Nephron (organoid): Measurements from ENCODE around the gene KRT82.

ENCODE experiments used
- H3K27ac Mint-ChIP-seq, 3 experiments: 2 replicates each; pipeline ENCODE4 v1.8.0; 2020; ENCODE audit warnings: mixed read lengths in 3 of 3, mild to moderate bottlenecking in 2 of 3, moderate library complexity in 1 of 3
- H3K27me3 Mint-ChIP-seq: 2 replicates; pipeline ENCODE4 v1.8.0; 2021; ENCODE audit warnings: low read depth, mild to moderate bottlenecking, moderate library complexity, mixed read lengths
- H3K36me3 Mint-ChIP-seq: 2 replicates; pipeline ENCODE4 v1.8.0; 2020; ENCODE audit warnings: low read depth, mixed read lengths
- H3K4me1 Mint-ChIP-seq: 2 replicates; pipeline ENCODE4 v1.8.0; 2020; ENCODE audit warnings: mixed read lengths
- H3K4me3 Mint-ChIP-seq, 3 experiments: 2 replicates each; pipeline ENCODE4 v1.8.0; 2020; ENCODE audit warnings: mild to moderate bottlenecking in 3 of 3, mixed read lengths in 3 of 3, moderate library complexity in 2 of 3
- H3K9me3 Mint-ChIP-seq: 2 replicates; pipeline ENCODE4 v1.8.0; 2020; ENCODE audit warnings: mixed read lengths
- CTCF ChIP-seq, 3 experiments: fragments of 200-600 bp; sonication (generic); IDR thresholded peaks; one replicate each; pipeline ENCODE4 v1.5.0; 2021; ENCODE audit warnings: antibody characterized with exemption in 3 of 3; ENCODE audit not compliant: unreplicated experiment in 3 of 3

The KRT82 gene

GRCh38 chr12:52369809-52370208, 36.3 kb downstream of the KRT82 start:
- H3K4me3 Mint-ChIP-seq: no peak overlapping the region

DNA sequence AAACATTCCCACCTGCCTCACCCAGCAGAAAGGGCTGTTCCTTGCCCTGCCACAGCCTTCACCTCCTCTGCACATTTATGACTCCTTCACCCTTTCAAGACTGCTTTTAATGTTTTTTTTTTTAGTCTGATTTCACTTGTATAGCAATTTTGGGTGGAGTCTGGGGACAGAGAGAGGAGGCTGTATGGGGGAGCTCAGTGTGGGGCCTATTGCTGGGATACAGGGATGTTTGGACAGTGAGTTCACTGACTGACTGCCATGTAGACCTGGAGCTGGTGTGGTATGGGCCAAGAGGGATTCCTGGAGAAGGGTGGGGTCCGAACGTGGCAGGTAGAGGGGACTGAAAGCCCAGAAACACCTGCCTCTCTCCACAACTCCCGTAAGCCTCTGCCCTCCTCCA, 36.9 kb downstream of the KRT82 start:
- Mint-ChIP-seq H3K4me3 (no peak overlapping the region), H3K27me3 (peaks cover 31% of the 10 kb centered on the region), H3K4me1 (peaks cover 34% of the 10 kb centered on the region), H3K36me3 (no peaks in the 10 kb centered on the region), H3K27ac (no peak overlapping the region), H3K9me3 (peaks cover 4% of the 10 kb centered on the region)
- TF ChIP-seq CTCF (IDR thresholded peaks at IDR 0.05; ENCODE audit: unreplicated experiment in 3 of 3): no peak

More at GRCh38 chr12:52369809-52370208, 36.3 kb downstream of the KRT82 start:
- H3K9me3 Mint-ChIP-seq: peaks cover 4% of the 10 kb centered on the region
- peaks cover 34% of the 10 kb centered on the region for H3K4me1 Mint-ChIP-seq
- H3K27me3 Mint-ChIP-seq: peaks cover 26% of the 10 kb centered on the region
- H3K27ac Mint-ChIP-seq: no peak overlapping the region
- TF ChIP-seq CTCF (IDR thresholded peaks at IDR 0.05; ENCODE audit: unreplicated experiment in 3 of 3): no peak
- no peaks in the 10 kb centered on the region for H3K36me3 Mint-ChIP-seq

DNA sequence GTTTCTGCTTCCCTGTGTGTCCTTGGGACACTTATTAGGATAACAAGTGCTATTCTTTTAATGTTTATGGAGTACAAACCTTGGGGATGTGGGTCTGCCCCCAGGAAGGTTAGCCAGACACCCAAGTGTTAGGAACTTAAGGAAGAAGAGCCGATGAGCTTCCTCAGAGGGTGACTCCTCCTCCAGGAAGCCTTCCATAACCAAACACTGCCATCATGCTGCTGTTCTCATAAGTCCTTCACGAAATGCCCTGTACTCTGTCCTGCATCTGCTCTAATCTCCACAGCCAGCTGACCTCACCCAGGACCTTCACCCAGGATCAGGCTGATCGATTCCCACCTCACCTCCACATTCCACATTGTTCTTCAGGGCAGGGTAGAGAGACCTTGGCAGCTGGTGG, 37.6 kb downstream of the KRT82 start:
- Mint-ChIP-seq H3K27me3 (peaks cover 32% of the 10 kb centered on the region), H3K9me3 (peaks cover 4% of the 10 kb centered on the region), H3K4me1 (peaks cover 34% of the 10 kb centered on the region), H3K27ac (no peak overlapping the region), H3K36me3 (no peaks in the 10 kb centered on the region), H3K4me3 (no peak overlapping the region)
- no peak for TF ChIP-seq CTCF (IDR thresholded peaks at IDR 0.05; ENCODE audit: unreplicated experiment in 3 of 3)

GRCh38 chr12:52367876-52368275, 38.3 kb downstream of the KRT82 start:
- H3K9me3 Mint-ChIP-seq: peaks cover 3% of the 10 kb centered on the region
- peaks cover 35% of the 10 kb centered on the region for H3K27me3 Mint-ChIP-seq

GRCh38 chr12:52366738-52367485, 39.2 kb downstream of the KRT82 start, which contains the start of gene KRT85:
Gene KRT85 (minus strand): TSS chr12:52367481. CDS start chr12:52367405, 76 bp downstream.
- H3K27me3 Mint-ChIP-seq: peaks cover 37% of the 10 kb centered on the region
- no peak within 1 kb of the TSS for H3K4me3 Mint-ChIP-seq
- peaks cover 26% of the 10 kb centered on the region for H3K4me1 Mint-ChIP-seq
- H3K9me3 Mint-ChIP-seq: no peaks in the 10 kb centered on the region
- H3K36me3 Mint-ChIP-seq: no peaks in the 10 kb centered on the region
- no peak within 1 kb of the TSS for H3K27ac Mint-ChIP-seq
- no peak for TF ChIP-seq CTCF (IDR thresholded peaks at IDR 0.05; ENCODE audit: unreplicated experiment in 3 of 3)

More at GRCh38 chr12:52367876-52368275, 38.3 kb downstream of the KRT82 start:
- TF ChIP-seq CTCF (IDR thresholded peaks at IDR 0.05; ENCODE audit: unreplicated experiment in 3 of 3): no peak
- H3K36me3 Mint-ChIP-seq: no peaks in the 10 kb centered on the region
- H3K4me1 Mint-ChIP-seq: peaks cover 34% of the 10 kb centered on the region
- H3K27ac Mint-ChIP-seq: no peak overlapping the region
- H3K4me3 Mint-ChIP-seq: no peak overlapping the region
